Measurements from ENCODE around the gene FAM24A. TPM values are rescaled to one million over a fixed set of nuclear protein-coding genes. Genes with fewer than 3 reads are reported as not detected.

FAM24A gene
- total RNA-seq, 1 donor from 2014 or later: not detected

DNA sequence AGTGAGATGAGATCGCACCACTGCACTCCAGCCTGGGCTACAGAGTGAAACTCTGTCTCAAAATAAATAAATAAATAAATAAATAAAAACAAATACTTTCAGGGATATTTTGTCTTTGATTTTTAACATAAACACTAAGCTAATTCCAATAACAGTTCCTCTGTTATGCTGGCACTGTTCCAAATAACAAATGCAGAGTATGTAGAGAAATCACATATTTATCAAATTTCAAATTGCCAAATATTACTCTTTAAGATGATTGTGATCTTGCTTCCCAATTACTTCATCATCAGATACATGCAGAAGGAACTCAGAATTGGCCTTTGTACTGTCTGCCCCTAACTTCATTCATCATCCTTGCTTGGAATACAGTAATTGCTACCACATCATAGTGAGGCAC lies 19.7 kb downstream of the FAM24A start:
- DNase-seq (ENCODE audit: low read depth, low spot score): no peak

DNA sequence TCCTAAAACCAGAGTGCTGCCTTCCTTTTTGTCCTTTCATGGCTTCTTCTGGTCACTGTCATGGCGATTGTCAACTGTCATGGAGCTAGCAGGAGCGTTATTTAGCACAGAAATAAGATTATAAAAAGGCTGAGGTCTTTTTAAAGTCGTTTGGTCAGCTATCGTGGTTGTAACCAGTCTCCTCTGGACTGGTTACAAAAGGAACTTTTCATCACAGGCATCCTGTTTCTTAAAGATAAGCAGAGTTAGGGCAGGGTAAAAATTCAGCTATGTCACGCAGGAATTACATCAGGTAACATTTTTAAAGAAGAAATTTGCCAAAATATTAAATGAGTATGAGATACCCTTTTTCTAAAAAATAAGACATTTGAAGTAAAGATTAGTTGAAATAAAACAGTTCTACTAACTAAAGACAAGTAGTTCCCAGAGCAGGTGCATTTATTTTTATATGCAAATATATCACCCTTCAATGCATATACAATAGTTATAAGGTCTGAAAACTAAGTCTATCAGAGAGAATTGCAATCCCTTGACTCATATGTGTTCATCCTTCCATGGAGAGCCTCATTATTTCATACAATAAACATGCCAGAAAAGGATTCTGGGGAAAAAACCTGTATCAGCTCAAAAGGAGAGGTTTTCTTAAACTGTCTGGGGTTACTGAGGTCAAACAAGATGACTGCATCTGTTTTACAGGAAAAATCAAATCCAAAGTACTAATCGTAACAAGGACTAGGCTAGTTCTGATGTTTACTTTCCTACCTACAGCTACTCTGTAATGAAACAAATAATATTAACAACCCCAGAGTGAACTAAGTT lies 20.9 kb downstream of the FAM24A start:
- DNase-seq (ENCODE audit: low read depth, low spot score): no peak

DNA sequence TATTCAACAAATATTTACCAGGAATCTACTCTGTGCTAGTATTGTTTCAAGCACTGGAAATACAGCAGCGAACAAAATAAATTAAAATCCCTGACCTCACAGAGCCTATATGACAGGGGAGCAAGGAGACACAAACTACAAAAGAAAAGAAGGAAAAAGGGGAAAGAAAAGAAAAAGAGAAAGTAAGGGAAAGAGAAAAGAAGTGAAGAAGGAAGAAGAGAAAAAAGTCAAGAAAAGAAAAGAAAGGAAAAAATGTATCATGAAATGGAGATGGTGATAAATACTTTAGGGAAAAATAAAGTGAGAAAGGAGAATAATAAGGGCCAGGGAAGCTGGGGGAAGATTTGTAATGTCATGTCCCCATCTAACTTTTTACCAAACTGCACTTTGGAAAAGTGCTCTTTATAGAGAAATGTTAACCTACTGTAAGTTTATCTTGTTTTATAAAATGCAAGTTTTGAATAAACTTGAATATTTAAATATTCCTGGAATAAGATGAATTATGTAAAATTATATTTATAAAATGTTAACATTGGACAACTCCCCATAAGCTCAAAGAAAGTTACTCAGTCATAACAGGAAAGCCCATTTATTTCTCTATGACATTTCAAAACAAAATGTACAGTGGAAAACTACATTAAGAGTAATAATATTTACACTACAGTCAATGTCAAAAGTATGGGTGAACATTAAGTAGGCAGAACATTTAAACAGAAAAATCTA lies 28.9 kb downstream of the FAM24A start:
- DNase-seq (ENCODE audit: low read depth, low spot score): no peak

DNA sequence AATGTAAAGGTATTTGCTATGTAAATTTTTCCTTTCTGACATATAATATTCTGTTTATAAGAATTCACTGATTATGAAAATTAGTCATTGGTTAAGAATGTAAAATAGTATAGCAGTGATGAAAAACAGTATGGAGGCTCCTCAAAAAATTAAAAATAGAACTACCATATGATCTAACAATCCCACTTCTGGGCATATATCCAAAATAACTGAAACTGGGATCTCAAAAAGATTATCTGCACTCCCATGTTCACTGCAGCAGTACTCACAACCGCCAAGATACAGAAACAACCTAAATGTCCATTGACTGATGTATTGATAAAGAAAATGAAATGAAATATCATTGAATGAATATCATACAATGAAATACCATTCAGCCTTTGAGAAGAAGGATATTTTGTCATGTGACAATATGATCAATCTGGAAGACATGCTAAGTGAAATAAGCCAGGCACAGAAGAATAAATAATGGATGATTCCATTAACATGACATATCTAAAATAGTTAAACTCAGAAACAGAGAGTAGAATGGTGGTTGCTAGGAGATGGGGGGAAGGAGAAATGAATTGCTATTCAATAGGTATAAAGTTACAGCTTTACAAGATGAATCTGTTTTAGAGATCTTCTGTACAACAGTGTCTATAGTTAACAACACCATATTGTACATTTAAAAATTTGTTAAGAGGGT lies 29.6 kb downstream of the FAM24A start:
- DNase-seq (ENCODE audit: low read depth, low spot score): peak; percentile 10

DNA sequence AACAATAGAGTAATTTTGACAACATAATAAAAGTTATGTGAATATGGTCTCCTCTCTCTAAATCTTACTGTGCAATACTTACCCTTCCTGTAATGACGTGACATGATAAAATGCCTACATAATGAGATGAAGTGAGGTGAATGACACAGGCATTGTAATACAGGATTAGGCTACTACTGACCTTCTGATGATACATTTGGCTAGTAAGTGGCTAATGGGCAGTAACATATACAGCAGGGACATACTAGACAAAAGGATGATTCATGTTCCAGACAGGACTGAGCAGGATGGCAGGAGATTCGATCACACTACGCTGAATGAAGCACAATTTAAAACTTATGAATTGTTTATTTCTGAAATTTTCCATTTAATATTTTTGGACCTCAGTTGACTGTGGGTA lies 38.9 kb downstream of the FAM24A start:
- DNase-seq (ENCODE audit: low read depth, low spot score): no peak

DNA sequence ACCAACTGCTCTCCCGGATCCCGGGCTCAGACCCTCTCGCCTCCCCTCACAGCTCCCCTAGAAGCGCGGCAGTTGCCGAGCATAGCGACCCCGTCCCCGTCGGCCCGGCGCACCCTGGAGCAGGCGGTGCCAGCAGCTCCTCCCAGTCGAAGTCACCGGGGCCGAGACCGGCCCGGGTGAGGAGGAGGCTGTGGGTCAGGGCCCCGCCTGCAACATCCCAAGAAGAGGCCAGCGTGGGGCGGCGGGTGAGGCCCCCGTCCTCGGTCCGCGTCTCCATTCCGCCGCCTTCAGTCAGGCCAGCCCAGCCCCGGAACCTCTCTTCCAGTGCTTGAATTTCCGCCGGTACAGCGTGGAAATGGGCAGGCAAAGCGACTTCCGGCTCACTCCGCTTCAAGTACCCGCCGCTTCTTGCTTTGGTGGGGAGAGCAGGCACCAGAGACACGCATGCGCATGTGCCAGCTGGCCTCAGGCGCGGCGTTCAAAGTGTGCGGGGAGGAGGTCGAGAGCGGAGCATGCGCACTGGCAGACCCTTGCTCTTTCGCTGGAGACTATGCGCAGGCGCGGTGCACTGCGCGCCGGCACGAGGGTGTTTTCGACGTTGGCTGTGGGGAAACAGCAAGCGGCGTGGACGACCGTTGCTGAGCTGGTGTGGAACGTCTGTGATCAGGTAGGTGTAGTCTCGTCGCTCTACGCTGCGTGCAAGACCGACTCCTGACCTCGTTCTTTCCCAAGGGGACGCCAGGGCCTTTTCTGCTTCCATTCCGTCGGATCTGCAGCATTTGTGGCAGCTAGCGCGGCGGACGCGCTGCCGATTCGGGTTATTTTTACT lies 43.7 kb downstream of the FAM24A start, which contains the start of gene C10orf88:
C10orf88 (minus strand) TSS at position 326 of the 829 bp plus-strand sequence; CDS start at position 277, 49 bp downstream.
- DNase-seq (ENCODE audit: low read depth, low spot score): peak; percentile 93

DNA sequence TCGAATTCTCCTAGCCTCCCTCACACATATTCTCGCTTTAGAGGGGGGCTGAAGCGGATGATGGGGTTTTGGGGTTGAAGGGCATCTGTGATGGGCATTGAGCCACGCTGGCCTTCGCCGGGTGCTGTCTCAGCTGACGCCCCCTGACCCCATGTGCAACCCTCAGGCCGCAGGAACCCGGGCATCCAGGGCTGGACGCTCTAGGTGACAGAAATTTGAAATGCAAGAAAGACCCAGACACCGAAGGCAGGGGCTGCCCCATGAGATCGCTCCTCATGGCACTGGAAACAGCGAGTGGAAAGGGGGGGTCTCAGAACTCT lies 44.3 kb downstream of the FAM24A start:
- DNase-seq (ENCODE audit: low read depth, low spot score): no peak

GRCh38 chr10:122955892-122956291 lies 45.5 kb downstream of the FAM24A start:
- DNase-seq (ENCODE audit: low read depth, low spot score): no peak

GRCh38 chr10:122957474-122957873 lies 47.1 kb downstream of the FAM24A start:
- no peak for DNase-seq (ENCODE audit: low read depth, low spot score)

DNA sequence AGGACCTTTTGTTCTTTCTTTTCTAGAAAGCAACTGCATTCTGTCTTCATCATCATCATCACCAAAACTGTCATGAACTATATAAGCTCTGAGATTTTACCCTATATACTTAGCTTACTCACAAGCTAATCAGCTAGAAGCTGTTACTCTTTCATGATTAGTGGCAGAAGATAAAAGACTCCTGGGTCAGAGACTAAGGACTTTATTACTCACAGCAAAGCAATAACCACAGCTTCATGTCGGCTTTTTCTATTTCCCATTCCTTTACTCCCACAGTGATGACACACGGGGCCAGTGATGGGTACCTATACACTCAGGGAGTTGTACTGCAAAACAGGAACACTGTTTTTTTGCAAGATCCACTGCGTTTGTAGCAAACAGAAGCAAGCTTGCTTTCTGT lies 52.0 kb downstream of the FAM24A start:
- DNase-seq (ENCODE audit: low read depth, low spot score): no peak

Other genes with a start within 250 kb of the FAM24A start
- gene C10orf120, start 210.8 kb upstream of the FAM24A start, total RNA-seq: not detected in 2 replicates
- 0.99 and 1.1 TPM in 2 replicates for gene CUZD1, start 64.8 kb upstream of the FAM24A start, total RNA-seq
- gene FAM24B, start 31.0 kb upstream of the FAM24A start, total RNA-seq: 7.1 and 7.9 TPM in 2 replicates
- 19.3 and 24.5 TPM in 2 replicates for gene C10orf88, start 43.6 kb downstream of the FAM24A start, total RNA-seq
- 3.0 and 3.9 TPM in 2 replicates for gene PSTK, start 69.8 kb downstream of the FAM24A start, total RNA-seq
- gene IKZF5, start 98.2 kb downstream of the FAM24A start, total RNA-seq: 2.7 and 3.8 TPM in 2 replicates
- 4.5 and 5.7 TPM in 2 replicates for gene ACADSB, start 98.4 kb downstream of the FAM24A start, total RNA-seq
- not detected in 2 replicates for gene HMX3, start 225.4 kb downstream of the FAM24A start, total RNA-seq
- not detected in 2 replicates for gene HMX2, start 237.5 kb downstream of the FAM24A start, total RNA-seq
- 323 and 341 TPM in 2 replicates for gene BUB3, start 243.8 kb downstream of the FAM24A start, total RNA-seq

All from pulmonary artery endothelial cell (primary cell).